ENCODE results near the gene S100A14. TPM values are rescaled to one million over a fixed set of nuclear protein-coding genes. Genes with fewer than 3 reads are reported as not detected.

S100A14 gene
- total RNA-seq, 1 donor from 2014 or later, result not detected

Other genes starting within 250 kb of the S100A14 start
- not detected in 2 replicates for gene S100A12, start 240.7 kb downstream of the S100A14 start, total RNA-seq
- gene S100A8, start 225.3 kb downstream of the S100A14 start, total RNA-seq, result not detected in 2 replicates
- not detected in 2 replicates for gene S100A7A, start 199.8 kb downstream of the S100A14 start, total RNA-seq
- not detected in 2 replicates for gene S100A7, start 155.7 kb downstream of the S100A14 start, total RNA-seq
- 209 and 229 TPM in 2 replicates for gene S100A6, start 80.3 kb downstream of the S100A14 start, total RNA-seq
- 1.8 and 2.4 TPM in 2 replicates for gene S100A5, start 75.4 kb downstream of the S100A14 start, total RNA-seq
- gene S100A4, start 70.5 kb downstream of the S100A14 start, total RNA-seq, result 175 and 181 TPM in 2 replicates
- not detected in 2 replicates for gene S100A3, start 67.1 kb downstream of the S100A14 start, total RNA-seq
- gene S100A2, start 50.5 kb downstream of the S100A14 start, total RNA-seq, result 0.44 and 0.75 TPM in 2 replicates
- not detected in 2 replicates for gene S100A16, start 3.2 kb downstream of the S100A14 start, total RNA-seq
- 3.9 and 4.0 TPM in 2 replicates for gene S100A13, start 11.2 kb upstream of the S100A14 start, total RNA-seq
- gene S100A1, start 12.1 kb upstream of the S100A14 start, total RNA-seq, result not detected in 2 replicates
- gene CHTOP, start 17.7 kb upstream of the S100A14 start, total RNA-seq, result 94.6 and 98.7 TPM in 2 replicates
- 32.8 and 33.1 TPM in 2 replicates for gene SNAPIN, start 42.4 kb upstream of the S100A14 start, total RNA-seq
- 352 and 358 TPM in 2 replicates for gene ILF2, start 54.7 kb upstream of the S100A14 start, total RNA-seq
- not detected in 2 replicates for gene NPR1, start 62.4 kb upstream of the S100A14 start, total RNA-seq
- gene INTS3, start 111.7 kb upstream of the S100A14 start, total RNA-seq, result 53.8 and 54.0 TPM in 2 replicates
- 11.5 and 13.7 TPM in 2 replicates for gene SLC27A3, start 159.1 kb upstream of the S100A14 start, total RNA-seq

Data from activated T-helper 2 cell treated with anti-CD3 and anti-CD28 coated beads, Interferon-gamma antibody, Interleukin-2, Interleukin-4, amounts not matched to agents 10 μg/mL and 5 μg/mL and 100 μg/mL, durations not matched to agents 14 hours and 24 hours and 36 hours (primary cell).